HL-60 (cell line): Measurements from ENCODE around the gene USP27X.
A peak's percentile ranks its signal among the peaks of the same experiment; 100 is the strongest.

Experiments
- DNase-seq, 2 experiments: peaks; one replicate each; pipeline ENCODE4 v3.0.0-alpha.2; 2010 to 2020; ENCODE audit warnings: low read depth in 1 of 2, low spot score in 1 of 2
- H3K27ac ChIP-seq: fragments of 250-450 bp; sonication (Bioruptor Pico); replicated peaks from 2 replicates; pipeline ENCODE4 v1.5.1; 2020; ENCODE audit warnings: mild to moderate bottlenecking, moderate library complexity
- H3K27me3 ChIP-seq: fragments of 250-450 bp; sonication (Bioruptor Pico); 2 replicates; pipeline ENCODE4 v1.5.1; 2021; ENCODE audit warnings: mild to moderate bottlenecking, moderate library complexity; ENCODE audit not compliant: insufficient read depth, poor library complexity, severe bottlenecking
- H3K4me3 ChIP-seq: replicated peaks from 2 replicates; pipeline ENCODE4 v1.5.1; 2011; ENCODE audit warnings: mild to moderate bottlenecking, control low read depth, low read length; ENCODE audit not compliant: insufficient read depth
- CTCF ChIP-seq: IDR thresholded peaks from one replicate; pipeline ENCODE4 v1.5.1; 2011; ENCODE audit warnings: low read length, control low read depth, inconsistent platforms; ENCODE audit not compliant: insufficient read depth
- GABPA ChIP-seq: IDR thresholded peaks from 2 replicates; pipeline ENCODE4 v1.6.1; 2012; ENCODE audit warnings: low read depth
- POLR2AphosphoS5 ChIP-seq: IDR thresholded peaks from 2 replicates; pipeline ENCODE4 v1.6.1; 2012; ENCODE audit warnings: low read depth
- REST ChIP-seq: IDR thresholded peaks from 2 replicates; pipeline ENCODE4 v1.6.1; 2012; ENCODE audit warnings: low read depth; ENCODE audit not compliant: insufficient replicate concordance
- SPI1 ChIP-seq: IDR thresholded peaks from 2 replicates; pipeline ENCODE4 v1.6.1; 2012; ENCODE audit warnings: low read depth, mild to moderate bottlenecking, borderline replicate concordance

Gene USP27X

DNA sequence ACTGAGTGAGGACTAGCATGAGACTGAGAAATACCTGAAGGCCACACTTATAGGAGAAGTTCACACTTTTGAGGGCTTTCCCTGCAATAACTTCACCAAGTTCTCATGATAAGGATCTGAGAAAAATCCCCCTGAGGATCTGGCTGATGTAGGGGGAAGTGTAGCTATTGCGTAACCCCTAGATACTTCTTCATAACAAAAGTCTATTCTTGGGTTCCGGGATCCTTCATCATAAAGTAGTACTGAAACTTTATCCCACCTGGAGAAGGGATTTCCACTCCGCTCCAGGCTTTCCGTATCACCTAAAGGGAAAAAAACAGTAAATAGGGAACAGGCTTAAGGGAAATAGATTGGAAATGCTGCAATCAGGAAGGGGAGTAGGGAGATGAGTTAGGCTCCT, 13.3 kb downstream of the USP27X start:
- TF ChIP-seq CTCF (no peak), GABPA (no peak), POLR2AphosphoS5 (no peak), REST (no peak), SPI1 (peak; percentile 34; the same call in 1 of the 2 replicates)
- no peak for DNase-seq
- Histone ChIP-seq H3K4me3 (no peak overlapping the region), H3K27me3 (no peaks in the 10 kb centered on the region), H3K27ac (no peak overlapping the region)

GRCh38 chrX:49896951-49897350, 17.7 kb downstream of the USP27X start:
- Histone ChIP-seq H3K27ac (no peak overlapping the region), H3K27me3 (peaks cover under 1% of the 10 kb centered on the region), H3K4me3 (no peak overlapping the region)
- TF ChIP-seq REST (no peak), SPI1 (no peak), CTCF (no peak), GABPA (no peak), POLR2AphosphoS5 (no peak)
- DNase-seq, result no peak

GRCh38 chrX:49901048-49901447, 21.8 kb downstream of the USP27X start:
- no peak for DNase-seq
- Histone ChIP-seq H3K27me3 (peaks cover 4% of the 10 kb centered on the region), H3K4me3 (no peak overlapping the region), H3K27ac (no peak overlapping the region)
- TF ChIP-seq CTCF (no peak), REST (no peak), GABPA (no peak), POLR2AphosphoS5 (no peak), SPI1 (no peak)
